ENCODE measurements around the gene AGAP1. TPM values are rescaled to one million over a fixed set of nuclear protein-coding genes. Genes with fewer than 3 reads are reported as not detected.

The AGAP1 gene
- total RNA-seq, 4 donors from 2014 or later, result 13.7 to 18.5 (median 17.1) TPM

DNA sequence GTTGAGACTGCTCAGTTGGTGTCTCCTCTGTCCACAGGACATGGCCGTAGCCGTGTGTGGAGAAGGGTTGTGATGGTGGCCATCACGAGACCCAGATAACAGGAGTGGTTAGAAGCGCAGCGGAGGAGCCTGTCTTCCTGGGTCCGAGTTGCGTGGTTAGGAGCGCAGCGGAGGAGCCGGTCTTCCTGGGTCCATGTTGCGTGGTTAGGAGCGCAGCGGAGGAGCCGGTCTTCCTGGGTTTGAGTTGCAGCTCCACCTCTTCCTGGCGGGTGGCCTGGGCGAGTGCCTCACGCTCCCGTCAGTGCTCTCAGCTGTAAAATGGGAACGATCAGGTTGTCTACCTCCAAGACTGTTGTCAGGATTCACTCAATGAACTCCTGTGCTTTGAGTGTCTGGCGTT lies 498.2 kb downstream of the AGAP1 start:
- 92 to 97% methylated on average over 15 to 20 of the region's 20 CpGs for WGBS, 2 donors
- intact Hi-C loops (cut with DNase I; ENCODE audit: low total_unique reads), result no loop called here
- no peak for TF ChIP-seq POLR2A (IDR thresholded peaks at IDR 0.05)
- TF ChIP-seq, protein P1, sequence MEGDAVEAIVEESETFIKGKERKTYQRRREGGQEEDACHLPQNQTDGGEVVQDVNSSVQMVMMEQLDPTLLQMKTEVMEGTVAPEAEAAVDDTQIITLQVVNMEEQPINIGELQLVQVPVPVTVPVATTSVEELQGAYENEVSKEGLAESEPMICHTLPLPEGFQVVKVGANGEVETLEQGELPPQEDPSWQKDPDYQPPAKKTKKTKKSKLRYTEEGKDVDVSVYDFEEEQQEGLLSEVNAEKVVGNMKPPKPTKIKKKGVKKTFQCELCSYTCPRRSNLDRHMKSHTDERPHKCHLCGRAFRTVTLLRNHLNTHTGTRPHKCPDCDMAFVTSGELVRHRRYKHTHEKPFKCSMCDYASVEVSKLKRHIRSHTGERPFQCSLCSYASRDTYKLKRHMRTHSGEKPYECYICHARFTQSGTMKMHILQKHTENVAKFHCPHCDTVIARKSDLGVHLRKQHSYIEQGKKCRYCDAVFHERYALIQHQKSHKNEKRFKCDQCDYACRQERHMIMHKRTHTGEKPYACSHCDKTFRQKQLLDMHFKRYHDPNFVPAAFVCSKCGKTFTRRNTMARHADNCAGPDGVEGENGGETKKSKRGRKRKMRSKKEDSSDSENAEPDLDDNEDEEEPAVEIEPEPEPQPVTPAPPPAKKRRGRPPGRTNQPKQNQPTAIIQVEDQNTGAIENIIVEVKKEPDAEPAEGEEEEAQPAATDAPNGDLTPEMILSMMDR (IDR thresholded peaks at IDR 0.05), result no peak
- DNase-seq (ENCODE audit: low spot score in 2 of 2), result peak in 1 of 2 donors; percentile 60
- no peak overlapping the region for H3K4me3 ChIP-seq (ENCODE audit: low read depth, poor library complexity, severe bottlenecking)

DNA sequence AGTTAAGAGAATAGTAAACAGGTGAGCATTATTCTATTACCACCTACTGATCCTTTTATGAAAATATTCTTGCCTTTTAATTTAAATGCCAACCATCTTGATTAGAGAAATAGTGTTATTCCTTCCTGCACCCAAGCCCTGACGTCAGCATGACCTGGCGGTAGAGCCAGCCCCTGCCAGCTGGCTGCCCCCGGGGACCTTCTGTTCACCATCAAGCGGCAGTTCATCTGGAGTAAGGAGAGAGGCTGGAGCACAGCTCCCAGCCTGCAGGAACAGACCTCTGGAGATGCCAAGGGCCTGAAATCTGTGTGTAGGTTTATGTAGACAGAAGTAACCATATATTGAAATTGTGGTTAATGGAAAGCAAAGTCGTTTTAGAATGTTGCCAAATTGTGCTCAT lies 502.6 kb downstream of the AGAP1 start:
- intact Hi-C loops (cut with DNase I; ENCODE audit: low total_unique reads), result no loop called here
- no peak for TF ChIP-seq POLR2A (IDR thresholded peaks at IDR 0.05)
- TF ChIP-seq, protein P1 (IDR thresholded peaks at IDR 0.05), result no peak
- no peak for DNase-seq (ENCODE audit: low spot score in 2 of 2)
- WGBS, 2 donors, result 81 to 86% methylated on average over 5 of the region's 5 CpGs
- no peak overlapping the region for H3K4me3 ChIP-seq (ENCODE audit: low read depth, poor library complexity, severe bottlenecking)

DNA sequence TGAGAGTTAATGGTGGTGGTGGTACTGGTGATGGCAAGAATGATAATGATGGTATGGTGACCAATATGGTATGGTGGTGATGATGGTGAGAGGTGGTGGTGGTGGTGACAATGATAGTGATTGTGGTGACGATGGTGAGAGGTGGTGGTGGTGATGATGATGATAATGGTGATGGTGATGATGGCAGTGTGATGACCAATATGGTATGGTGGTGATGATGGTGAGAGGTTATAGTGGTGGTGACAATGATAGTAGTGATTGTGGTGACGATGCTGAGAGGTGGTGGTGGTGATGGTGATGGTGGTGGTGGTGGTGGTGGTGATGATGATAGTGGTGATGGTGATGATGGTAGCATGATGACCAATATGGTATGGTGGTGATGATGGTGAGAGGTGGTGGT lies 505.2 kb downstream of the AGAP1 start:
- TF ChIP-seq, protein P1 (IDR thresholded peaks at IDR 0.05), result no peak
- no peak for TF ChIP-seq POLR2A (IDR thresholded peaks at IDR 0.05)
- WGBS, 2 donors, result 87 to 96% methylated on average over 2 of the region's 2 CpGs
- intact Hi-C loops (cut with DNase I; ENCODE audit: low total_unique reads), result no loop called here
- H3K4me3 ChIP-seq (ENCODE audit: low read depth, poor library complexity, severe bottlenecking), result no peak overlapping the region
- no peak for DNase-seq (ENCODE audit: low spot score in 2 of 2)

DNA sequence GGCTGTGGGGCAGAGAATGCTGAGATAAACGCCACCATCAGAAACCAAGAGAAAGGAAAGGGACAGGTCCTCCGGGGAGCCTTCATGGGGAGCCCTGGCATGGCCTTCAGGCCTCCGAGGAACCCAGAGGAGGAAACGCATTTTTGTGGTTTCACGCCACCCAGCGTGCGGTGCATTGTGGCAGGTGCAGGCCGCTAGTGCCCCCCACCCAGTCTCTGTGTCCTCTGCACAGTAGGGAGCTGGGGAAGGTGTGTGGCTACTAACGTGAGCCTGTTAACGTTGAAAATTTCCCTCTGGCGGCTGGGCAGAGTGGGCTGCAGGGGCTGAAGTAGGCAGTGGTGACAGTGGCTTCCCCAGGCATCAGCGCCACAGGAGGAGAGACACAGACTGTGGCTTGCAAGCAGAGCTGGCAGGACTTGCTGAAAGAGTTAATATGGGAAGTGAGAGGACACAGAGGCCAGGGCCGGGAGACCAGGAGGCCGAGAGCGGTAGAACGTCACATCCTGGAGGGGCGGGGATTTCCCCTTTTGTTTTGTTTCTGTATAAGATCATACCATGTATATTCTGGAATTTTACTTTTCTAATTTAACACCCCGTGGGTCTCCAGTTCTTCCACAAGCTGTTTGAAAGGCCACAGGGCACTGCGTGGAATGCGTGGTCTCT lies 507.5 kb downstream of the AGAP1 start:
- intact Hi-C loops (cut with DNase I; ENCODE audit: low total_unique reads), result no loop called here
- 82 to 85% methylated on average over 20 of the region's 20 CpGs for WGBS, 2 donors
- no peak for TF ChIP-seq POLR2A (IDR thresholded peaks at IDR 0.05)
- no peak overlapping the region for H3K4me3 ChIP-seq (ENCODE audit: low read depth, poor library complexity, severe bottlenecking)
- DNase-seq (ENCODE audit: low spot score in 2 of 2), result no peak

DNA sequence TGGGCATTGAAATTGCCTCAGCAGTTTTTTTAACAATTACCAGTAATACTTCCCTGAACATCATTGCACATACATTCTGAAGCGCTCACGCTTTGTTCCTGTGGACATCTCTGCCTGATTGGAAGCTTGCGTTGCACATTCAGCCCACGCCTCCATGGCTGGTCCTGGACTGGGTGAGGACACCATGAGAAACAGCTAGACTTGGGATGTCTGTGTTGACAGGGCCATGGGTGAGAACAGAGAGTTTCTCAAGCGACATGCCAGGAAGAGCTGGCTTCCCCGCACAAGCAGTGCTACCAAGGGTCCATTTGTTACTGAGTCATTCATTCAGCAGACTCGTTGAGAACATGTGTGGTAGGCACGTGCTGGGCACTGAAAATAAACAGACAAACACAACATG lies 508.0 kb downstream of the AGAP1 start:
- intact Hi-C loops (cut with DNase I; ENCODE audit: low total_unique reads), result no loop called here
- 84 to 88% methylated on average over 8 of the region's 8 CpGs for WGBS, 2 donors
- H3K4me3 ChIP-seq (ENCODE audit: low read depth, poor library complexity, severe bottlenecking), result no peak overlapping the region
- DNase-seq (ENCODE audit: low spot score in 2 of 2), result no peak
- no peak for TF ChIP-seq POLR2A (IDR thresholded peaks at IDR 0.05)
- TF ChIP-seq, protein P1 (IDR thresholded peaks at IDR 0.05), result no peak

DNA sequence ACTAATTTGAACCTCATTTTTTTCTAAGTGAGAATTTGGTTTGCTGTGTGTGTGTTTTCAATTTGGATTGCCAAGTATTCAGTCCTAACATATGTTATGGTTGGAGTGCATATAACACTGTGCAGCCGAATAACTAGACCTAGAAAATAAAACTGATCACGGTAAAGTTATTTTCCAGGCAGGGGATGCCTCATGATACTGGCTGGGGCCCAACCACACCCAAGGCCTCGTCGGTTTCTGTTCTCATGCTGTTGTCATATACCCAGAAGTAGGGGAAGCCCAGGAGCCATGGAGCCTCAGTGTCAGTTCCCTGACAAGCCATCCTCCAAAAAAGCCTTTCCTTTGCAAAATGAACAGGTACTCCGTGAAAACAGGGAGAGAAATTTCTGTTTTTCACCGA lies 514.2 kb downstream of the AGAP1 start:
- no peak for TF ChIP-seq POLR2A (IDR thresholded peaks at IDR 0.05)
- TF ChIP-seq, protein P1 (IDR thresholded peaks at IDR 0.05), result no peak
- intact Hi-C loops (cut with DNase I; ENCODE audit: low total_unique reads), result no loop called here
- no peak overlapping the region for H3K4me3 ChIP-seq (ENCODE audit: low read depth, poor library complexity, severe bottlenecking)
- peak in 1 of 2 donors; percentile 29 for DNase-seq (ENCODE audit: low spot score in 2 of 2)
- 49 to 55% methylated on average over 6 of the region's 6 CpGs for WGBS, 2 donors
